ENCODE results near the gene B3GNT7. TPM values are rescaled to one million over a fixed set of nuclear protein-coding genes. Genes with fewer than 3 reads are reported as not detected.

The B3GNT7 gene
- total and polyA plus RNA-seq, 2 experiments from 2014 or later = 44.2 to 89.4 TPM

DNA sequence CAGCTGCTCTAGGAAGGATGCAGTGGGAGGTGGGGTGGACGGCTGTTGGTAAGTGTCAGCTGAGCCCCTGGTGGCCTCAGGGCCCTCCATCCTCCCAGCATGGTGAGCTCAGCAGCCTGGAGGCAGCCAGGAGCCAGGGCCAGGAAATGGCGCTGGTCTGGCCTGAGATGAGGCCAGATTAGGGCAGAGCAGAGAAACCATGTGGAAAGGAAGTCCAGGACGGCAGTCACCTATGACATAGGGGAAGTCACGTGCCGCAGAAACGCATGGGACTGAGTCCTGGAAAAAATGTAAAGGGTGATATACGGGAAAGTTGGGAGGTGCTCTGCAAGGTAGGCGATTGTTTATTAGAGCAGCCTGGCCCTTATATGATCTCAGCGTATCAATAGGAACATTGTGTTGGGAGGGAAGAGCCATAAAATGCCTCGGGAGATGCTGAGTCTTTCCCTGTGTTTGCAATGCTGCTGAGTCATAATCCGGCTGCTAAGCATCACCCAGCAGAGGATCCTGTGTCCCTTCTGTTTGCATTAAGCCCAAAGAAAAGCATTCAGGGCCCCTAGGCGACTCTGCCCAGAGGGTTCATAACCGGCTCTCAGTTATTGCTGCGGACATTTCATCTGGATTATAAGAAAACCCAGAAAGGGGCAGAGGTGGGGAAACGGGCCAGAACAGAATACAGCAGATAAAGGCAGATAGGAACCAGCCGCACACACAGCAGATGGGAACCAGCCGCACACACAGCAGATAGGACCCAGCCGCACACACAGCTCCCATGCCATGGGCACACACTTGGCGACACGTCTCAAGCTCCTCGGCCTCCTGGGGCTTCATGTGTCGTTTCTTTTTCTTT, 30.3 kb upstream of the B3GNT7 start:
- Histone ChIP-seq H3F3A (replicated peaks; ENCODE audit: low read depth) (peaks cover 19% of the 10 kb centered on the region), H3K4me1 (ENCODE audit: insufficient read depth) (peaks cover 28% of the 10 kb centered on the region), H3K4me2 (no peak overlapping the region; the same call in 1 of the 2 replicates), H3K36me3 (ENCODE audit: insufficient read depth) (no peaks in the 10 kb centered on the region), H2AFZ (no peak overlapping the region), H3K27ac (ENCODE audit: low read depth) (no peak overlapping the region), H3K4me3 (no peak overlapping the region), H3K27me3 (ENCODE audit: insufficient read depth) (no peaks in the 10 kb centered on the region), H3K79me2 (replicated peaks; ENCODE audit: insufficient read depth) (no peaks in the 10 kb centered on the region), H3K9me2 (ENCODE audit: insufficient read depth) (no peaks in the 10 kb centered on the region), H4K20me1 (replicated peaks; ENCODE audit: insufficient read depth) (no peaks in the 10 kb centered on the region)
- Mint-ChIP-seq H3K4me1 (peaks cover 40% of the 10 kb centered on the region), H3K4me3 (no peak overlapping the region), H3K27me3 (ENCODE audit: insufficient read depth, low read depth, poor library complexity) (peaks cover 13% of the 10 kb centered on the region), H3K27ac (peak overlapping the region; percentile 63), H3K36me3 (ENCODE audit: low read depth) (peaks cover 5% of the 10 kb centered on the region; the same call in 2 of the 3 replicates), H3K9me3 (peaks cover 2% of the 10 kb centered on the region; the same call in 1 of the 3 replicates)
- ATAC-seq (no peak), DNase-seq (ENCODE audit: low spot score) (no peak)
- TF ChIP-seq, protein P1, sequence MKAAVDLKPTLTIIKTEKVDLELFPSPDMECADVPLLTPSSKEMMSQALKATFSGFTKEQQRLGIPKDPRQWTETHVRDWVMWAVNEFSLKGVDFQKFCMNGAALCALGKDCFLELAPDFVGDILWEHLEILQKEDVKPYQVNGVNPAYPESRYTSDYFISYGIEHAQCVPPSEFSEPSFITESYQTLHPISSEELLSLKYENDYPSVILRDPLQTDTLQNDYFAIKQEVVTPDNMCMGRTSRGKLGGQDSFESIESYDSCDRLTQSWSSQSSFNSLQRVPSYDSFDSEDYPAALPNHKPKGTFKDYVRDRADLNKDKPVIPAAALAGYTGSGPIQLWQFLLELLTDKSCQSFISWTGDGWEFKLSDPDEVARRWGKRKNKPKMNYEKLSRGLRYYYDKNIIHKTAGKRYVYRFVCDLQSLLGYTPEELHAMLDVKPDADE (IDR thresholded peaks at IDR 0.05) = no peak
- TF ChIP-seq ZNF114 (CRISPR knock-in tag; IDR thresholded peaks at IDR 0.05) (no peak), EZH2phosphoT487 (IDR thresholded peaks at IDR 0.05; ENCODE audit: unreplicated experiment) (no peak), NANOG (IDR thresholded peaks at IDR 0.05; ENCODE audit: borderline replicate concordance) (no peak)
- TF ChIP-seq, protein P2, sequence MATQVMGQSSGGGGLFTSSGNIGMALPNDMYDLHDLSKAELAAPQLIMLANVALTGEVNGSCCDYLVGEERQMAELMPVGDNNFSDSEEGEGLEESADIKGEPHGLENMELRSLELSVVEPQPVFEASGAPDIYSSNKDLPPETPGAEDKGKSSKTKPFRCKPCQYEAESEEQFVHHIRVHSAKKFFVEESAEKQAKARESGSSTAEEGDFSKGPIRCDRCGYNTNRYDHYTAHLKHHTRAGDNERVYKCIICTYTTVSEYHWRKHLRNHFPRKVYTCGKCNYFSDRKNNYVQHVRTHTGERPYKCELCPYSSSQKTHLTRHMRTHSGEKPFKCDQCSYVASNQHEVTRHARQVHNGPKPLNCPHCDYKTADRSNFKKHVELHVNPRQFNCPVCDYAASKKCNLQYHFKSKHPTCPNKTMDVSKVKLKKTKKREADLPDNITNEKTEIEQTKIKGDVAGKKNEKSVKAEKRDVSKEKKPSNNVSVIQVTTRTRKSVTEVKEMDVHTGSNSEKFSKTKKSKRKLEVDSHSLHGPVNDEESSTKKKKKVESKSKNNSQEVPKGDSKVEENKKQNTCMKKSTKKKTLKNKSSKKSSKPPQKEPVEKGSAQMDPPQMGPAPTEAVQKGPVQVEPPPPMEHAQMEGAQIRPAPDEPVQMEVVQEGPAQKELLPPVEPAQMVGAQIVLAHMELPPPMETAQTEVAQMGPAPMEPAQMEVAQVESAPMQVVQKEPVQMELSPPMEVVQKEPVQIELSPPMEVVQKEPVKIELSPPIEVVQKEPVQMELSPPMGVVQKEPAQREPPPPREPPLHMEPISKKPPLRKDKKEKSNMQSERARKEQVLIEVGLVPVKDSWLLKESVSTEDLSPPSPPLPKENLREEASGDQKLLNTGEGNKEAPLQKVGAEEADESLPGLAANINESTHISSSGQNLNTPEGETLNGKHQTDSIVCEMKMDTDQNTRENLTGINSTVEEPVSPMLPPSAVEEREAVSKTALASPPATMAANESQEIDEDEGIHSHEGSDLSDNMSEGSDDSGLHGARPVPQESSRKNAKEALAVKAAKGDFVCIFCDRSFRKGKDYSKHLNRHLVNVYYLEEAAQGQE (IDR thresholded peaks at IDR 0.05; ENCODE audit: unreplicated experiment) = no peak
- TF ChIP-seq, protein P3, sequence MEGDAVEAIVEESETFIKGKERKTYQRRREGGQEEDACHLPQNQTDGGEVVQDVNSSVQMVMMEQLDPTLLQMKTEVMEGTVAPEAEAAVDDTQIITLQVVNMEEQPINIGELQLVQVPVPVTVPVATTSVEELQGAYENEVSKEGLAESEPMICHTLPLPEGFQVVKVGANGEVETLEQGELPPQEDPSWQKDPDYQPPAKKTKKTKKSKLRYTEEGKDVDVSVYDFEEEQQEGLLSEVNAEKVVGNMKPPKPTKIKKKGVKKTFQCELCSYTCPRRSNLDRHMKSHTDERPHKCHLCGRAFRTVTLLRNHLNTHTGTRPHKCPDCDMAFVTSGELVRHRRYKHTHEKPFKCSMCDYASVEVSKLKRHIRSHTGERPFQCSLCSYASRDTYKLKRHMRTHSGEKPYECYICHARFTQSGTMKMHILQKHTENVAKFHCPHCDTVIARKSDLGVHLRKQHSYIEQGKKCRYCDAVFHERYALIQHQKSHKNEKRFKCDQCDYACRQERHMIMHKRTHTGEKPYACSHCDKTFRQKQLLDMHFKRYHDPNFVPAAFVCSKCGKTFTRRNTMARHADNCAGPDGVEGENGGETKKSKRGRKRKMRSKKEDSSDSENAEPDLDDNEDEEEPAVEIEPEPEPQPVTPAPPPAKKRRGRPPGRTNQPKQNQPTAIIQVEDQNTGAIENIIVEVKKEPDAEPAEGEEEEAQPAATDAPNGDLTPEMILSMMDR (conservative IDR thresholded peaks at IDR 0.05; ENCODE audit: low read depth in 2 of 2) = no peak

DNA sequence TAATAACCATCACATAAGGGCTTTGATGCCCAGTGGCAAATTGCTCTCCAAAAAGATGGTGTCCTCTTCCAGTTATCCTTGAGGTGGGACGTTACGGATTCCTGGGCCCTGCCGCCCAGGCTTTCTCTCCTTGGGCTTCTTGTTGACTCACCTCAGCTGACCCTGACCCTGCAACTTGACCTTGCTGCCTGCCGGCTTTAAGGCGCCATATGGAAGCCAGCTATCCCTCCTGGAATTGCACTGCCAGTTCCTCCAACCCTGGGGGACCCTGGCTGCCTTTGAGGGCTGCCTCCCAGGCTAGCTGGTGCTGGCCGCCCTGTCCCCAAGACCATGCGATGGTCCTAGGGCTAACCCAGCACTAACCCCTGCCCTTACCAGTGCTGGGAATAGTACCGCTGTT, 28.3 kb upstream of the B3GNT7 start:
- H3K4me3 ChIP-seq = no peak overlapping the region
- H3K36me3 Mint-ChIP-seq (ENCODE audit: low read depth) = no peaks in the 10 kb centered on the region; the same call in 2 of the 3 replicates
- H3K4me1 ChIP-seq (ENCODE audit: insufficient read depth) = peaks cover 44% of the 10 kb centered on the region
- H3F3A ChIP-seq (replicated peaks; ENCODE audit: low read depth) = peaks cover 26% of the 10 kb centered on the region
- H3K27ac Mint-ChIP-seq = no peak overlapping the region
- peaks cover 20% of the 10 kb centered on the region for H3K27me3 Mint-ChIP-seq (ENCODE audit: insufficient read depth, low read depth, poor library complexity)
- DNase-seq (ENCODE audit: low spot score) = no peak
- peaks cover 46% of the 10 kb centered on the region for H3K4me1 Mint-ChIP-seq
- H3K27ac ChIP-seq (ENCODE audit: low read depth) = no peak overlapping the region
- no peak overlapping the region for H3K4me3 Mint-ChIP-seq
- no peaks in the 10 kb centered on the region for H4K20me1 ChIP-seq (replicated peaks; ENCODE audit: insufficient read depth)
- H3K9me3 Mint-ChIP-seq = no peaks in the 10 kb centered on the region
- no peak overlapping the region for H3K4me2 ChIP-seq
- ATAC-seq = no peak
- no peaks in the 10 kb centered on the region for H3K9me2 ChIP-seq (ENCODE audit: insufficient read depth)
- no peaks in the 10 kb centered on the region for H3K79me2 ChIP-seq (replicated peaks; ENCODE audit: insufficient read depth)
- no peaks in the 10 kb centered on the region for H3K27me3 ChIP-seq (ENCODE audit: insufficient read depth)
- H2AFZ ChIP-seq = no peak overlapping the region
- H3K36me3 ChIP-seq (ENCODE audit: insufficient read depth) = no peaks in the 10 kb centered on the region
- TF ChIP-seq, protein P2 (IDR thresholded peaks at IDR 0.05; ENCODE audit: unreplicated experiment) = no peak
- TF ChIP-seq STAT1 (IDR thresholded peaks at IDR 0.05; ENCODE audit: unreplicated experiment) = no peak
- TF ChIP-seq, protein P1 (IDR thresholded peaks at IDR 0.05) = no peak
